AG04450 (cell line): ENCODE data around the gene PURA. TPM values are rescaled to one million over a fixed set of nuclear protein-coding genes. Genes with fewer than 3 reads are reported as not detected.
"Not testable (repeated sequence)": the region's sequence is repeated elsewhere in the genome, so short reads cannot be mapped to it uniquely, and the experiment has no call there.

ENCODE experiments used
- CTCF ChIA-PET: fragments of 300-600, 350-600 bp; formaldehyde crosslinking; extraction: SDS; loops from one replicate; lab custom pipeline; 2022; ENCODE audit warnings: antibody characterized with exemption, inconsistent platforms; lab: Charles Lee
- POLR2A ChIA-PET: fragments of 350-600 bp; formaldehyde crosslinking; extraction: SDS; loops from one replicate; lab custom pipeline; 2021; ENCODE audit warnings: antibody characterized with exemption, inconsistent platforms; lab: Yijun Ruan, JAX
- DNase-seq: peaks from one replicate; pipeline ENCODE4 v3.0.0-alpha.2; 2011; ENCODE audit warnings: low read depth, low spot score
- H3K27ac ChIP-seq: one replicate; pipeline ENCODE4 v1.5.1; 2012; ENCODE audit warnings: low read depth, low read length, control low read depth
- H3K27me3 ChIP-seq: one replicate; pipeline ENCODE4 v1.6.0; 2012; ENCODE audit warnings: low read length; ENCODE audit not compliant: control insufficient read depth, insufficient read depth
- H3K4me3 ChIP-seq: 2 replicates; pipeline ENCODE4 v1.5.1; 2011; ENCODE audit warnings: mild to moderate bottlenecking, low read depth, low read length, control low read depth
- H3K9me3 ChIP-seq: 2 replicates; pipeline ENCODE4 v1.5.1; 2012; ENCODE audit warnings: low read length; ENCODE audit not compliant: control insufficient read depth, insufficient read depth
- polyA plus RNA-seq: library from polyadenylated mRNA; depleted of rRNA; stranded (reverse); fragments of >200 nt; gene quantifications from 2 replicates; pipeline ENCODE4 v1.2.3, GENCODE V29; 2011
- TF ChIP-seq, protein P1 (sequence below): IDR thresholded peaks from 2 replicates; pipeline ENCODE4 v1.5.1; 2011; ENCODE audit warnings: low read depth, low read length, control low read depth, inconsistent platforms

The PURA gene
- polyA plus RNA-seq, 1 experiment: 4.5 TPM

DNA sequence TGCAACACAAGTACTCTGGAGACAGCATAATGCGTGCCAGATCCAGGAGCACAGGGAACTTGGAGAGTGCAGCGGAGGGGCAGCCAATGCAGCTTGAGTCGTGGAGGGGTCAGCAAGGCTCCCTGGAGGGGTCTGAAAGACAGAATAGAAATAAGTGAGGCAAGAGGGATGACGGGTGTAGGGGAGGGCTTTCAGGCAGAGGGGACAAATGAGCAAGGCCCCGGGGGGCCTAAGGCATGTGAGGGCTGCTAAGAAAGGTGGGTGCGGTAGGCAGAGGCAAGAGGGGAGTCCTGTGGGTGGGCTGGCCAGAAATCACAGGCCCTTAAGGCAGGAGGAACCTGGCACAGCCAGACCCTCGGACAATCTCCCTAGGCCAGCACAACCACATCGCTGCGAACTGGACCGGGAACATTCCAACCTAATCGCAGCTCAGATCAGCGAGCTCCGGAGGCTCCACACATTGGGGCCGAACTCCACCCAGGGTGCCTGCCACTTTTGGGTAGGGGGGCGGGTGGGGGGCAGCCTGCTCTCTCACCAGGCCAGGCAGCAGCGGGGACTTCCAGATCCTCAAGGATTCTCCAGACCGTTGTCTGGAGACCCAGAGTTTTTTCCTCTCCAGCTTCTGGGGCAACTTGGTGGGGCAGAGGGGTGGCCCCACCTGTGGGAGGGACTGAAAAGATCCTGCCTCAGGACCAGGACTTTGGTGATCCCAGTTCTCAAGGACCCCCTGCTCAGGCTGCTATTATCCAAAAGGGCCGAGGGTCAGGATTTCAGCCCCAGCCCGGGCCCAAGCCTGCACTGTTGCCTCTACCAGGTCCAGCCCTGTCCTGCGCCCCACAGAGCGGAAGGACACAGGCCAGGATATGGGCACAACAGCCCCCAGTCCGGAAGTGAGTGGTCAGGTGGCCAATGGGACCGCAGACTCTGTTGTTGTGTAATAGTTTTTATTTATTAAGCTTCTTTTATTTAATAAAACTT lies 38.4 kb downstream of the PURA start:
- CTCF ChIA-PET: interaction anchor here (0.6 to 10.6 kb wide), 3 partner anchors 9 to 269 kb away, joined by 5 to 101 read pairs (median 22); no protein-coding TSS in a partner anchor
- H3K27me3 ChIP-seq: peaks cover 16% of the 10 kb centered on the region
- TF ChIP-seq, protein P1, sequence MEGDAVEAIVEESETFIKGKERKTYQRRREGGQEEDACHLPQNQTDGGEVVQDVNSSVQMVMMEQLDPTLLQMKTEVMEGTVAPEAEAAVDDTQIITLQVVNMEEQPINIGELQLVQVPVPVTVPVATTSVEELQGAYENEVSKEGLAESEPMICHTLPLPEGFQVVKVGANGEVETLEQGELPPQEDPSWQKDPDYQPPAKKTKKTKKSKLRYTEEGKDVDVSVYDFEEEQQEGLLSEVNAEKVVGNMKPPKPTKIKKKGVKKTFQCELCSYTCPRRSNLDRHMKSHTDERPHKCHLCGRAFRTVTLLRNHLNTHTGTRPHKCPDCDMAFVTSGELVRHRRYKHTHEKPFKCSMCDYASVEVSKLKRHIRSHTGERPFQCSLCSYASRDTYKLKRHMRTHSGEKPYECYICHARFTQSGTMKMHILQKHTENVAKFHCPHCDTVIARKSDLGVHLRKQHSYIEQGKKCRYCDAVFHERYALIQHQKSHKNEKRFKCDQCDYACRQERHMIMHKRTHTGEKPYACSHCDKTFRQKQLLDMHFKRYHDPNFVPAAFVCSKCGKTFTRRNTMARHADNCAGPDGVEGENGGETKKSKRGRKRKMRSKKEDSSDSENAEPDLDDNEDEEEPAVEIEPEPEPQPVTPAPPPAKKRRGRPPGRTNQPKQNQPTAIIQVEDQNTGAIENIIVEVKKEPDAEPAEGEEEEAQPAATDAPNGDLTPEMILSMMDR: no peak
- no peak overlapping the region for H3K4me3 ChIP-seq
- no peak overlapping the region for H3K27ac ChIP-seq
- H3K9me3 ChIP-seq: no peaks in the 10 kb centered on the region
- POLR2A ChIA-PET: no interaction called here
- DNase-seq: no peak

DNA sequence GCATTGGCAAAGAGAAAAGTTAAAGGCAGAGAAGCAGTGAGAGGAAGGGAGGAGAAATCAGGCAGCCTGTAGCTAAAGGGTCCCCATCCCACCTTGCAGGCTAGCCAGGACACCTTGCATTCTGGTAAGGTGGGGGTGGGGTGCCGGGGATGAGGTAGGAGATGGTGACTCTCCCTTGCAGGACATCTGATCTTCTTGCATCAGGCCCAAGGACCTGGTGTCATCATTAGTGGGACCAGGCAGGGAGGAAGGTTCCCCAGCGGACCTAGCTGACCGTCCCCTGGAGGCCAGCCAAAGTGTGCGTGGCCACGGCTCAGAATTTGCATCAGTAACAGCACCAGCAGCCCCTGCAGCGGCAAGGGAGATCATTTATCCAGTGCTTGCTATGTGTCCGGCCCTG lies 39.3 kb downstream of the PURA start:
- ChIA-PET CTCF (interaction anchor here (1.0 to 10.6 kb wide), 4 partner anchors 7 to 78 kb away, joined by 3 to 101 read pairs (median 16); no protein-coding TSS in a partner anchor), POLR2A (no interaction called here)
- Histone ChIP-seq H3K4me3 (no peak overlapping the region), H3K27ac (no peak overlapping the region), H3K27me3 (peaks cover 11% of the 10 kb centered on the region), H3K9me3 (no peaks in the 10 kb centered on the region)
- no peak for DNase-seq
- TF ChIP-seq, protein P1: no peak

DNA sequence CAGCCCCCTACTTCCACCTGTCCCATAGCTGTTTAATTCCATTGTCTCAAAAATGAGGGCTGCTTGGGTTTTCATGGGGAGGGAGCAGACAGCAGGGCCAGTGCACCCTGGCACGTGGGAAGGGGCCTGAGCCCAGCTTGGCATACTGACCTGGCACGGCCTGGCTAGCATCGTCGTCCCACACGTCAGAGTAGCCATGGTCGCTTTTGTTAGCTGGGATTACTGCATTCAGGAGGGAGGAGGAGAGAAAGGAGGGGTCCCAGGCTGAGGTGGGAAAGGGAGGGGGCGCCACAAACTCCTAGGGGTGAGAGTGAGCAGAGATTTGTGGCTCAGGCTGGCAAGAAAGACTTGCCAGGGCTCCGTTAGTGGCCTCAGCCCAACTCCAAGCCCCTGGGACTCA lies 40.0 kb downstream of the PURA start:
- no peak overlapping the region for H3K27ac ChIP-seq
- ChIA-PET POLR2A (no interaction called here), CTCF (interaction anchor here (1.0 to 10.6 kb wide), 5 partner anchors 8 to 367 kb away, joined by 3 to 101 read pairs (median 10); no protein-coding TSS in a partner anchor)
- no peak for DNase-seq
- TF ChIP-seq, protein P1: no peak
- H3K27me3 ChIP-seq: peaks cover 11% of the 10 kb centered on the region
- no peaks in the 10 kb centered on the region for H3K9me3 ChIP-seq
- H3K4me3 ChIP-seq: no peak overlapping the region

DNA sequence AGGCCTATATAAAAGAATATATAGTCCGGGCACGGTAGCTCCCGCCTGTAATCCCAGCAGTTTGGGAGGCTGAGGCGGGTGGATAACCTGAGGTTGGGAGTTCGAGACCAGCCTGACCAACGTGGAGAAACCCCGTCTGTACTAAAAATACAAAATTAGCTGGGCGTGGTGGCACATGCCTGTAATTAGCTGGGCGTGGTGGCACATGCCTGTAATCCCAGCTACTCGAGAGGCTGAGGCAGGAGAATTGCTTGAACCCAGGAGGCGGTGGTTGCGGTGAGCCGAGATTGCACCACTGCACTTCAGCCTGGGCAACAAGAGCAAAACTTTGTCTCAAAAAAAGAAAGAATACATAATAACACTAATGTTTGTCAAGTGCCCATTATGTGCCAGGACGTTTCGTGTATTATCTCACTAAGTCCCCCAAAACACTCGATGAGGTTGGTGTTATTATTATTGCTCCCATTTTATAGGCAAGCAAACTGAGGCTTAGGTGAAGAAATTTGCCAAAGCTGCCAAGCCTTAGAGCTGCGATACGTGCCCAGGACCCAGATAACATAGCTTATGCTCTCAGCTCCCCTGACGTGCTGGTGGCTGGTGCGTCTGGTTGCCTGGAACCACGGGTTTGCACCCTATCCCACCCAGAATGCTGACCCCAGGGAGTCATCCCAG lies 40.9 kb downstream of the PURA start:
- H3K9me3 ChIP-seq, DNase-seq, POLR2A ChIA-PET, H3K27ac ChIP-seq, H3K4me3 ChIP-seq: not testable (repeated sequence)
- H3K27me3 ChIP-seq: peaks cover 11% of the 10 kb centered on the region
- CTCF ChIA-PET: interaction anchor here (1.7 to 10.6 kb wide), 5 partner anchors 9 to 368 kb away, joined by 5 to 101 read pairs (median 22); no protein-coding TSS in a partner anchor

DNA sequence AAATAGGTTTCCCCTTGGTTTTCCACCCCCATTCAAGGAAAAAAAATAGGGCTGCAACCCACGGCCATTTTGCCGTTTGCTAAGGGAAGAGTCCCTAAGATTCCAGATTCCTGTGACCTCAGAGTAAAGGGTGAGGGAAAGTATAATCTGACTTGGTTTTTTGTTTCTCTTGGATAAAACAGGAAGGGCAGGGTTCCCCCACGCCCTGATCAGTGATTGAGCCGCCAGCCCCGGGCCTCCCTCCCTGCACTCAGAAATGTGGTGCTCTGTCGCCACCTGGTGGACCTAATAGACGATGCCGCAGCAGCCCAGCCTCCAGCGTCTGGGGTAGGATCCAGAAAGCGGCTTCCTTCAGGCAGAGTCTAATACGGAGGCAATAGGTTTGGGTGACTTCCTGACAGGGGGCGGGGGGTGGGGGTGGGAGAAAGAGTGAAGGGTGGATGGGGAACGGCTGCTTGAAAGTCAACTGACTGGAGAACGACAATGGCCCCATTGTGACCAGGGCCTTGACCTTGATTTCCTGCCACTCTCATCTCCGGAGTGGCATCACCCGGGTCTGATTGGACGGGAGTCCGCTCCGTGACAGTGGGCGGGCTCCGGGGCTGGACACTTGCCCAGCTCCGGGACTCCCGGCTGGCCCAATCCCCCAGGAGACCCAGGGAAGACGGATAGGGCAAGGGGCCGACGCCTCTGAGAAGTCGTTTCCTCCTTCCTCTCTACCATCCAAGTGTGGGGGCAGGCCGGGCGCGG lies 43.3 kb downstream of the PURA start:
- TF ChIP-seq, protein P1: peak; percentile 94
- ChIA-PET CTCF (interaction anchor here (0.9 to 10.6 kb wide), 5 partner anchors 10 to 189 kb away, joined by 4 to 101 read pairs (median 5); partner anchors contain the start of gene HBEGF), POLR2A (interaction anchor here (0.6 kb wide), 1 partner anchor 87 kb away, joined by 5 read pairs; no protein-coding TSS in a partner anchor)
- H3K27me3 ChIP-seq: peaks cover 8% of the 10 kb centered on the region
- no peak for DNase-seq
- H3K27ac ChIP-seq: no peak overlapping the region
- H3K4me3 ChIP-seq: peak overlapping the region; percentile 34
- H3K9me3 ChIP-seq: no peaks in the 10 kb centered on the region
